Liver (tissue), 3 donors: ENCODE results near the gene MARS1.

Source experiments
- ATF3 ChIP-seq: IDR thresholded peaks from 2 replicates; pipeline ENCODE4 v1.6.1; 2016; ENCODE audit warnings: antibody characterized with exemption
- CTCF ChIP-seq: fragments of 150-350 bp; IDR thresholded peaks from 2 replicates; pipeline ENCODE4 v1.5.1; 2017; ENCODE audit warnings: improper control_type of control experiment, low read depth, low read length; ENCODE audit not compliant: missing input control
- EGR1 ChIP-seq, 2 donors: IDR thresholded peaks; 2 replicates each; pipeline ENCODE4 v1.6.1; 2016 to 2018; ENCODE audit warnings: antibody characterized with exemption in 2 of 2, low read depth in 2 of 2
- GABPA ChIP-seq, 2 donors: IDR thresholded peaks in 1 of 2; conservative IDR thresholded peaks in 1 of 2; 2 replicates each; pipeline ENCODE4 v1.6.1; 2016; ENCODE audit warnings: antibody characterized with exemption in 2 of 2, mild to moderate bottlenecking in 1 of 2, moderate library complexity in 1 of 2
- HNF4A ChIP-seq, 2 donors: conservative IDR thresholded peaks; 2 replicates each; pipeline ENCODE4 v1.6.1; 2016; ENCODE audit warnings: antibody characterized with exemption in 2 of 2, mild to moderate bottlenecking in 2 of 2
- JUND ChIP-seq, 2 donors: IDR thresholded peaks; 2 replicates each; pipeline ENCODE4 v1.6.1; 2016; ENCODE audit warnings: antibody characterized with exemption in 2 of 2
- MAX ChIP-seq: IDR thresholded peaks from 2 replicates; pipeline ENCODE4 v1.6.1; 2016; ENCODE audit warnings: antibody characterized with exemption
- RAD21 ChIP-seq, 2 donors: IDR thresholded peaks; 2 replicates each; pipeline ENCODE4 v1.6.1; 2016; ENCODE audit warnings: antibody characterized with exemption in 2 of 2, mild to moderate bottlenecking in 2 of 2
- REST ChIP-seq: IDR thresholded peaks from 2 replicates; pipeline ENCODE4 v1.6.1; 2016; ENCODE audit warnings: antibody characterized with exemption, mild to moderate bottlenecking
- RXRA ChIP-seq, 2 donors: IDR thresholded peaks; 2 replicates each; pipeline ENCODE4 v1.6.1; 2017 to 2018; ENCODE audit warnings: antibody characterized with exemption in 2 of 2, mild to moderate bottlenecking in 1 of 2
- SP1 ChIP-seq: IDR thresholded peaks from 2 replicates; pipeline ENCODE4 v1.6.1; 2018; ENCODE audit warnings: antibody characterized with exemption, mild to moderate bottlenecking
- TAF1 ChIP-seq: conservative IDR thresholded peaks from 2 replicates; pipeline ENCODE4 v1.6.1; 2016; ENCODE audit warnings: antibody characterized with exemption, mild to moderate bottlenecking
- donor health status: healthy.
- donor health status: healthy.

- TF ChIP-seq CTCF: no peak
- no peak for TF ChIP-seq SP1
- TF ChIP-seq ATF3: no peak
- TF ChIP-seq REST: no peak
- TF ChIP-seq TAF1: no peak
- TF ChIP-seq HNF4A (conservative IDR thresholded peaks at IDR 0.05): no peak
- TF ChIP-seq RAD21 (IDR thresholded peaks at IDR 0.05): no peak
- no peak for TF ChIP-seq JUND (IDR thresholded peaks at IDR 0.05)
- no peak for TF ChIP-seq GABPA (IDR thresholded peaks at IDR 0.05 in 1 of 2, conservative IDR thresholded peaks at IDR 0.05 in 1 of 2)
- TF ChIP-seq RXRA (IDR thresholded peaks at IDR 0.05): no peak
- TF ChIP-seq EGR1 (IDR thresholded peaks at IDR 0.05; ENCODE audit: low read depth in 2 of 2): no peak
- no peak for TF ChIP-seq MAX
Observed at GRCh38 chr12:57489157-57489641, 1.3 kb downstream of the MARS1 start.
